ENCODE measurements around the gene SAMD4A.

The SAMD4A gene

DNA sequence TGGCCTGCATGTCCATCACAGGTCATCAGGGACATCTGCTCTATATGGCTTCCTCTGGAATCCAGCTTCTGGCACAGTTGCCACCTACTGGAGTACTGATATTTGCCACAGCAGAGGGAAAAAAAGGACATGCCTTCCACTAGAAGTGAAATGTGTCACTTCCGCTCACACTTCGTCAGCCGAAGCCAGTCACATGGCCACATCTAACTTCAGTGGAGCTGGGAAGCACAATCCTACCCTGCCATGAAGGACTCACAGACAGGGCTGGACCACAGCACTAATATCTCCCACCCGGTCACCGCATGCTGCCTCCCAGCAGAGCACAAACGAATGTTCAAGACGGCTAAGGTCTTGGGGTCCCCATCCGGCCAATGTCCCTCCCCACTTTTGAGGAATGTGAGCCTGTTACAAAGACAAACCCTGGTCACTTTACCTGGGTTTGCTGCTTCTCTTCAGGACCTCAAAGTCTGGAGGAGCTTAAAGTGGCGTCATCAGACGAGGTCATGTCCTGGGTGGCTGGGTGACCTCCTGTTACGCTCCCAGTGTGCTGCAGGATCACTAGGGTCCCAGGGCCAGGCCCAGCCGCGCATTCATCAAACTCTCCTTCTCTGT, 237.1 kb downstream of the SAMD4A start:
- no peaks in the 10 kb centered on the region for H3K79me2 ChIP-seq (ENCODE audit: insufficient read depth, low read length)
- H3K4me1 ChIP-seq (ENCODE audit: insufficient read depth, low read length, severe bottlenecking): peaks cover 3% of the 10 kb centered on the region
- H3K9me3 ChIP-seq (ENCODE audit: low read length): no peaks in the 10 kb centered on the region
- H3K9me2 ChIP-seq (ENCODE audit: low read depth, low read length): no peaks in the 10 kb centered on the region
- H4K20me1 ChIP-seq (ENCODE audit: insufficient read depth, low read length): no peaks in the 10 kb centered on the region
- H2AFZ ChIP-seq (ENCODE audit: low read length): no peak overlapping the region
- no peak overlapping the region for H3K27ac ChIP-seq (ENCODE audit: low read depth, low read length, poor library complexity, severe bottlenecking)
- no peak overlapping the region for H3K4me2 ChIP-seq (ENCODE audit: low read length)
- H3K36me3 ChIP-seq (ENCODE audit: insufficient read depth, low read length): no peaks in the 10 kb centered on the region
- no peak for TF ChIP-seq CTCF (IDR thresholded peaks at IDR 0.05; ENCODE audit: low read length)
- H3K4me3 ChIP-seq (ENCODE audit: low read depth, low read length, poor library complexity, severe bottlenecking): no peak overlapping the region
- no peaks in the 10 kb centered on the region for H3K27me3 ChIP-seq (ENCODE audit: insufficient read depth, low read length)
- H3F3A ChIP-seq (ENCODE audit: insufficient read depth, low read length): no peaks in the 10 kb centered on the region
- H3K9ac ChIP-seq (ENCODE audit: low read length): no peak overlapping the region

DNA sequence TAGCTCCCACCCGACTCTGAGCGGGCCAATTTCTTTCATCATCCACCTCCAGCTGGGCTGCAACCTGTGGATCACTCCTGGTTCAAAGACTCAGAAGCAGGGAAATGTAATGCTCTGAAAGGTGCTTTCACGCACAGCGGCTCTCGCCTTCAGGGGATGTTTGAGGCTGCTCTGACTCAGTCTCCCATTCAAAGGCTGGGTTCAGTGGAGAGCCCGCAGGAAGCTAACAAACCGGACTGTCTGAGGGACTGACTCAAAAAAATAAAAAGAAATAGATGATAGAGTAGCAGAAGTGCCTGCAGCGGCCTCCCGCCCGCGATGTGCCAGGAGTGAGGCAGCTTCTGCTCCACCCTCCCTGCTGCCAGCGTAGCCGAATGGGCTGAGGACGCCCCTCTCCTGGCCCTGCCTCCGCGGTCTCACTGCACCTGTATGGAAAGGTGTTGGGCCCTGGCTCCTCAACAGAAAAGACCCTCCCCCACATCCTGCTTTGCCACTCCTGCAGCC, 237.7 kb downstream of the SAMD4A start:
- Histone ChIP-seq H3K9me2 (ENCODE audit: low read depth, low read length) (no peaks in the 10 kb centered on the region), H3F3A (ENCODE audit: insufficient read depth, low read length) (no peaks in the 10 kb centered on the region), H3K9me3 (ENCODE audit: low read length) (no peaks in the 10 kb centered on the region), H3K79me2 (ENCODE audit: insufficient read depth, low read length) (no peaks in the 10 kb centered on the region), H3K4me2 (ENCODE audit: low read length) (no peak overlapping the region), H3K27ac (ENCODE audit: low read depth, low read length, poor library complexity, severe bottlenecking) (no peak overlapping the region), H3K36me3 (ENCODE audit: insufficient read depth, low read length) (no peaks in the 10 kb centered on the region), H3K4me3 (ENCODE audit: low read depth, low read length, poor library complexity, severe bottlenecking) (no peak overlapping the region), H2AFZ (ENCODE audit: low read length) (no peak overlapping the region), H3K27me3 (ENCODE audit: insufficient read depth, low read length) (no peaks in the 10 kb centered on the region), H3K9ac (ENCODE audit: low read length) (no peak overlapping the region), H4K20me1 (ENCODE audit: insufficient read depth, low read length) (no peaks in the 10 kb centered on the region), H3K4me1 (ENCODE audit: insufficient read depth, low read length, severe bottlenecking) (peaks cover 3% of the 10 kb centered on the region)
- TF ChIP-seq EZH2 (IDR thresholded peaks at IDR 0.05; ENCODE audit: borderline replicate concordance, low read length) (no peak), CTCF (IDR thresholded peaks at IDR 0.05; ENCODE audit: low read length) (no peak)

GRCh38 chr14:54805070-54805444, 238.1 kb downstream of the SAMD4A start:
- H3K9me3 ChIP-seq (ENCODE audit: low read length): no peaks in the 10 kb centered on the region
- TF ChIP-seq EZH2 (IDR thresholded peaks at IDR 0.05; ENCODE audit: borderline replicate concordance, low read length) (no peak), CTCF (IDR thresholded peaks at IDR 0.05; ENCODE audit: low read length) (no peak)
- H2AFZ ChIP-seq (ENCODE audit: low read length): no peak overlapping the region
- H3K27ac ChIP-seq (ENCODE audit: low read depth, low read length, poor library complexity, severe bottlenecking): no peak overlapping the region
- no peaks in the 10 kb centered on the region for H3K27me3 ChIP-seq (ENCODE audit: insufficient read depth, low read length)
- no peaks in the 10 kb centered on the region for H4K20me1 ChIP-seq (ENCODE audit: insufficient read depth, low read length)
- H3K36me3 ChIP-seq (ENCODE audit: insufficient read depth, low read length): no peaks in the 10 kb centered on the region
- H3K4me3 ChIP-seq (ENCODE audit: low read depth, low read length, poor library complexity, severe bottlenecking): no peak overlapping the region
- H3K9ac ChIP-seq (ENCODE audit: low read length): no peak overlapping the region
- no peaks in the 10 kb centered on the region for H3F3A ChIP-seq (ENCODE audit: insufficient read depth, low read length)
- H3K9me2 ChIP-seq (ENCODE audit: low read depth, low read length): no peaks in the 10 kb centered on the region
- H3K4me2 ChIP-seq (ENCODE audit: low read length): no peak overlapping the region
- H3K79me2 ChIP-seq (ENCODE audit: insufficient read depth, low read length): no peaks in the 10 kb centered on the region
- peaks cover 3% of the 10 kb centered on the region for H3K4me1 ChIP-seq (ENCODE audit: insufficient read depth, low read length, severe bottlenecking)

Measured in OCI-LY1 (cell line).